Neural progenitor cell (in vitro differentiated cells): ENCODE results near the gene DENND4C.

Experiments used
- EZH2 ChIP-seq: fragments of 200-600 bp; sonication (generic); IDR thresholded peaks from 2 replicates; pipeline ENCODE4 v1.6.1; 2017; ENCODE audit warnings: antibody characterized with exemption, mild to moderate bottlenecking, moderate library complexity
- EZH2phosphoT487 ChIP-seq: fragments of 200-600 bp; sonication (generic); IDR thresholded peaks from 2 replicates; pipeline ENCODE4 v1.6.1; 2017; ENCODE audit warnings: antibody characterized with exemption
- TF ChIP-seq, protein P1 (sequence below): fragments of 200-600 bp; sonication (generic); IDR thresholded peaks from 2 replicates; pipeline ENCODE4 v1.5.1; 2017; ENCODE audit warnings: antibody characterized with exemption, mild to moderate bottlenecking

GRCh38 chr9:19336166-19336565, 105.7 kb downstream of the DENND4C start:
- TF ChIP-seq, protein P1, sequence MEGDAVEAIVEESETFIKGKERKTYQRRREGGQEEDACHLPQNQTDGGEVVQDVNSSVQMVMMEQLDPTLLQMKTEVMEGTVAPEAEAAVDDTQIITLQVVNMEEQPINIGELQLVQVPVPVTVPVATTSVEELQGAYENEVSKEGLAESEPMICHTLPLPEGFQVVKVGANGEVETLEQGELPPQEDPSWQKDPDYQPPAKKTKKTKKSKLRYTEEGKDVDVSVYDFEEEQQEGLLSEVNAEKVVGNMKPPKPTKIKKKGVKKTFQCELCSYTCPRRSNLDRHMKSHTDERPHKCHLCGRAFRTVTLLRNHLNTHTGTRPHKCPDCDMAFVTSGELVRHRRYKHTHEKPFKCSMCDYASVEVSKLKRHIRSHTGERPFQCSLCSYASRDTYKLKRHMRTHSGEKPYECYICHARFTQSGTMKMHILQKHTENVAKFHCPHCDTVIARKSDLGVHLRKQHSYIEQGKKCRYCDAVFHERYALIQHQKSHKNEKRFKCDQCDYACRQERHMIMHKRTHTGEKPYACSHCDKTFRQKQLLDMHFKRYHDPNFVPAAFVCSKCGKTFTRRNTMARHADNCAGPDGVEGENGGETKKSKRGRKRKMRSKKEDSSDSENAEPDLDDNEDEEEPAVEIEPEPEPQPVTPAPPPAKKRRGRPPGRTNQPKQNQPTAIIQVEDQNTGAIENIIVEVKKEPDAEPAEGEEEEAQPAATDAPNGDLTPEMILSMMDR, result no peak
- TF ChIP-seq EZH2 (no peak), EZH2phosphoT487 (no peak)
